Panc1 (cell line): ENCODE data around the gene AK8.

Experiments used
- POLR2AphosphoS5 ChIP-seq: IDR thresholded peaks from 2 replicates; pipeline ENCODE4 v1.6.1; 2012; ENCODE audit warnings: mild to moderate bottlenecking, low read depth, low read length, moderate library complexity
- TCF7L2 ChIP-seq: IDR thresholded peaks from 2 replicates; pipeline ENCODE4 v1.6.1; 2011; ENCODE audit warnings: mild to moderate bottlenecking, low read depth, low read length, inconsistent platforms
- TF ChIP-seq, protein P1 (sequence below): fragments of 450-650 bp; IDR thresholded peaks from 2 replicates; pipeline ENCODE4 v1.5.1; 2017; ENCODE audit warnings: mild to moderate bottlenecking
- TF ChIP-seq, protein P2 (sequence below), 2 experiments: IDR thresholded peaks; 2 replicates each; pipeline ENCODE4 v1.6.1; 2011 to 2012; ENCODE audit warnings: low read depth in 2 of 2, control low read depth in 1 of 2, low read length in 1 of 2, mild to moderate bottlenecking in 1 of 2, moderate library complexity in 1 of 2; ENCODE audit not compliant: insufficient read depth in 1 of 2

DNA sequence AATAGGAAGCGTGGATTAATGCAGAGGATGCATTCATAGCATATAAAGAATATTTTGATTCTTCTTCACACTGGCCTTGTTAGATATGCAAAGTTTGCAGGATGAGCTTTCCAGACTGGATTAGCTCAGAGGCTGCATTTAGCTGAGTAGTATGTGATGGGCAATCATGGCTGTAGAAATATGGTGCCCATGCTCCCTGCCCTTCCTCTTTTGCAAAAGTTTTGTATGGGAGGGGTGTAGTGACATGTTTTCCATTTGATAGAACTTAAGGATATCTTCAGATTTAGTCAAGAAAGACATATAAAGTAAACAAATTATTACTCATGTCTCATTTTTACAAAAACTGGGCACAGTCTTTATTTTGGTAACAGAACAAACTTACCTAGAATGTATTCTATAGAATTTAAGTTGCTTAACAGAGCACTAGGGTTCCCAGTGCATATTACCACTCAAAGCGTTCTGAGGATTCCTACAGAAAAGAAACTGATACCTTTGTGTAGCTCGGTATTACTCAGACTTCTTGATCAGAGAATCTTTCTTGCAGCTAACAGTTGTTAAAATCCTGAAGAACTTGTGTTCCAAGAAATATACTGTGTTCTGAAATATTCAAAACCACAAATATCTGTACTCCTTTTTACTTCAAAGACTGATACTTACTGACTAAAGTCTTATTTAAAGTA, 198.0 kb downstream of the AK8 start:
- TF ChIP-seq, protein P1, sequence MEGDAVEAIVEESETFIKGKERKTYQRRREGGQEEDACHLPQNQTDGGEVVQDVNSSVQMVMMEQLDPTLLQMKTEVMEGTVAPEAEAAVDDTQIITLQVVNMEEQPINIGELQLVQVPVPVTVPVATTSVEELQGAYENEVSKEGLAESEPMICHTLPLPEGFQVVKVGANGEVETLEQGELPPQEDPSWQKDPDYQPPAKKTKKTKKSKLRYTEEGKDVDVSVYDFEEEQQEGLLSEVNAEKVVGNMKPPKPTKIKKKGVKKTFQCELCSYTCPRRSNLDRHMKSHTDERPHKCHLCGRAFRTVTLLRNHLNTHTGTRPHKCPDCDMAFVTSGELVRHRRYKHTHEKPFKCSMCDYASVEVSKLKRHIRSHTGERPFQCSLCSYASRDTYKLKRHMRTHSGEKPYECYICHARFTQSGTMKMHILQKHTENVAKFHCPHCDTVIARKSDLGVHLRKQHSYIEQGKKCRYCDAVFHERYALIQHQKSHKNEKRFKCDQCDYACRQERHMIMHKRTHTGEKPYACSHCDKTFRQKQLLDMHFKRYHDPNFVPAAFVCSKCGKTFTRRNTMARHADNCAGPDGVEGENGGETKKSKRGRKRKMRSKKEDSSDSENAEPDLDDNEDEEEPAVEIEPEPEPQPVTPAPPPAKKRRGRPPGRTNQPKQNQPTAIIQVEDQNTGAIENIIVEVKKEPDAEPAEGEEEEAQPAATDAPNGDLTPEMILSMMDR = no peak
- TF ChIP-seq POLR2AphosphoS5 = no peak
- no peak for TF ChIP-seq TCF7L2
- TF ChIP-seq, protein P2, sequence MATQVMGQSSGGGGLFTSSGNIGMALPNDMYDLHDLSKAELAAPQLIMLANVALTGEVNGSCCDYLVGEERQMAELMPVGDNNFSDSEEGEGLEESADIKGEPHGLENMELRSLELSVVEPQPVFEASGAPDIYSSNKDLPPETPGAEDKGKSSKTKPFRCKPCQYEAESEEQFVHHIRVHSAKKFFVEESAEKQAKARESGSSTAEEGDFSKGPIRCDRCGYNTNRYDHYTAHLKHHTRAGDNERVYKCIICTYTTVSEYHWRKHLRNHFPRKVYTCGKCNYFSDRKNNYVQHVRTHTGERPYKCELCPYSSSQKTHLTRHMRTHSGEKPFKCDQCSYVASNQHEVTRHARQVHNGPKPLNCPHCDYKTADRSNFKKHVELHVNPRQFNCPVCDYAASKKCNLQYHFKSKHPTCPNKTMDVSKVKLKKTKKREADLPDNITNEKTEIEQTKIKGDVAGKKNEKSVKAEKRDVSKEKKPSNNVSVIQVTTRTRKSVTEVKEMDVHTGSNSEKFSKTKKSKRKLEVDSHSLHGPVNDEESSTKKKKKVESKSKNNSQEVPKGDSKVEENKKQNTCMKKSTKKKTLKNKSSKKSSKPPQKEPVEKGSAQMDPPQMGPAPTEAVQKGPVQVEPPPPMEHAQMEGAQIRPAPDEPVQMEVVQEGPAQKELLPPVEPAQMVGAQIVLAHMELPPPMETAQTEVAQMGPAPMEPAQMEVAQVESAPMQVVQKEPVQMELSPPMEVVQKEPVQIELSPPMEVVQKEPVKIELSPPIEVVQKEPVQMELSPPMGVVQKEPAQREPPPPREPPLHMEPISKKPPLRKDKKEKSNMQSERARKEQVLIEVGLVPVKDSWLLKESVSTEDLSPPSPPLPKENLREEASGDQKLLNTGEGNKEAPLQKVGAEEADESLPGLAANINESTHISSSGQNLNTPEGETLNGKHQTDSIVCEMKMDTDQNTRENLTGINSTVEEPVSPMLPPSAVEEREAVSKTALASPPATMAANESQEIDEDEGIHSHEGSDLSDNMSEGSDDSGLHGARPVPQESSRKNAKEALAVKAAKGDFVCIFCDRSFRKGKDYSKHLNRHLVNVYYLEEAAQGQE (IDR thresholded peaks at IDR 0.05; ENCODE audit: insufficient read depth in 1 of 2, low read depth in 2 of 2, low read length in 1 of 2) = no peak
